ENCODE data around the gene LPAR1. TPM values are rescaled to one million over a fixed set of nuclear protein-coding genes. Genes with fewer than 3 reads are reported as not detected.

Gene LPAR1
- total and polyA plus RNA-seq, 9 of the 15 experiments (the other 6 are each of a cell fraction or from before 2014, with no cell fraction given) = 0.13 TPM; not detected in 8

- TF ChIP-seq ARID3A (IDR thresholded peaks at IDR 0.05; ENCODE audit: borderline replicate concordance, low read depth, low read length) (no peak), SMARCE1 (IDR thresholded peaks at IDR 0.05) (no peak), HBP1 (CRISPR knock-in tag; IDR thresholded peaks at IDR 0.05) (no peak), KDM1A (IDR thresholded peaks at IDR 0.05) (no peak), SMARCA4 (IDR thresholded peaks at IDR 0.05) (no peak), ARID2 (IDR thresholded peaks at IDR 0.05) (no peak), NRF1 (conservative IDR thresholded peaks at IDR 0.05 in 1 of 2, IDR thresholded peaks at IDR 0.05 in 1 of 2) (no peak)
Measured at GRCh38 chr9:110850401-110851135, 187.7 kb downstream of the LPAR1 start (continued).

- Histone ChIP-seq H3K9me3 (replicated peaks; ENCODE audit: control insufficient read depth, insufficient read depth, low read depth, low read length) (0 out of 2 replicates have a peak, but pooled peaks cover 2% of the 10 kb centered on the region), H3K79me2 (ENCODE audit: control insufficient read depth, insufficient read depth, low read length) (no peaks in the 10 kb centered on the region), H3K36me3 (ENCODE audit: control insufficient read depth, insufficient read depth, low read length) (no peaks in the 10 kb centered on the region), H3K27ac (ENCODE audit: extremely low read depth, low read depth, low read length) (no peak overlapping the region), H3K9me1 (ENCODE audit: control insufficient read depth, insufficient read depth, low read length) (no peaks in the 10 kb centered on the region), H4K20me1 (replicated peaks; ENCODE audit: control insufficient read depth, insufficient read depth, low read length) (no peaks in the 10 kb centered on the region), H3K4me3 (no peak overlapping the region), H2AFZ (ENCODE audit: low read depth, low read length) (no peak overlapping the region), H3K4me1 (replicated peaks in 1 of 2; ENCODE audit: control insufficient read depth in 2 of 2, insufficient read depth in 2 of 2, low read length in 2 of 2) (no peaks in the 10 kb centered on the region), H3K9ac (ENCODE audit: insufficient read depth in 1 of 2, low read depth in 2 of 2, low read length in 2 of 2) (no peak overlapping the region), H3K27me3 (ENCODE audit: control insufficient read depth in 2 of 2, insufficient read depth in 2 of 2, low read length in 2 of 2) (no peaks in the 10 kb centered on the region), H3K4me2 (ENCODE audit: insufficient read depth, low read length) (no peak overlapping the region)
- FAIRE-seq (no peak), DNase-seq (ENCODE audit: extremely low read depth in 1 of 4, low spot score in 3 of 4) (no peak), ATAC-seq (no peak)
- intact Hi-C loops (cut with micrococcal nuclease) (no loop called here), in situ Hi-C loops (cut with MboI) (no loop called here)
- 0% methylated on average over 3 of the region's 3 CpGs for WGBS (ENCODE audit: insufficient coverage, low coverage, missing lambda C conversion rate)
- BruUV-seq (replicated peaks) = no TSS peak
- CTCF ChIA-PET (ENCODE audit: low intra/inter-chr PET ratio) = no interaction called here
- POLR2A ChIA-PET = no interaction called here
- no peak for TF ChIP-seq PBX2 (CRISPR knock-in tag; IDR thresholded peaks at IDR 0.05; ENCODE audit: low read depth)
- TF ChIP-seq PBX2 (tag; conservative IDR thresholded peaks at IDR 0.05; ENCODE audit: low read depth) = no peak
- no peak for TF ChIP-seq MAFF (IDR thresholded peaks at IDR 0.05; ENCODE audit: low read length)
- no peak for TF ChIP-seq MBD2 (IDR thresholded peaks at IDR 0.05; ENCODE audit: borderline replicate concordance, low read depth)
- no peak for TF ChIP-seq ZNF184 (CRISPR knock-in tag; IDR thresholded peaks at IDR 0.05)
- no peak for TF ChIP-seq MTA2 (IDR thresholded peaks at IDR 0.05; ENCODE audit: low read depth)
- no peak for TF ChIP-seq ZNF695 (CRISPR knock-in tag; IDR thresholded peaks at IDR 0.05)
- no peak for TF ChIP-seq KLF16 (IDR thresholded peaks at IDR 0.05)
- TF ChIP-seq TFAP4 (CRISPR knock-in tag; IDR thresholded peaks at IDR 0.05; ENCODE audit: borderline replicate concordance) = no peak
Measured at GRCh38 chr9:110847671-110848070, 190.6 kb downstream of the LPAR1 start.

Data from K562 (cell line).